Stimulated activated CD8-positive, alpha-beta memory T cell treated with anti-CD3 and anti-CD28 coated beads, Interleukin-12 subunit alpha, Interleukin-12 subunit beta, amount 100 ng/mL, for 4 hours (primary cell): ENCODE data around the gene GBA3.

Experiments used
- DNase-seq: peaks from one replicate; pipeline ENCODE4 v3.0.0-alpha.2; 2020; ENCODE audit warnings: low read depth

The GBA3 gene

GRCh38 chr4:22692736-22693135 is at the start of gene GBA3:
TSS of gene GBA3 (plus strand) at chr4:22692937.
- DNase-seq: no peak

GRCh38 chr4:22643952-22644351 is 48.8 kb upstream of the GBA3 start:
- DNase-seq: no peak

- no peak for DNase-seq
Observed at GRCh38 chr4:22645481-22646182, 47.1 kb upstream of the GBA3 start.

GRCh38 chr4:22648996-22649395 is 43.7 kb upstream of the GBA3 start:
- no peak for DNase-seq

DNA sequence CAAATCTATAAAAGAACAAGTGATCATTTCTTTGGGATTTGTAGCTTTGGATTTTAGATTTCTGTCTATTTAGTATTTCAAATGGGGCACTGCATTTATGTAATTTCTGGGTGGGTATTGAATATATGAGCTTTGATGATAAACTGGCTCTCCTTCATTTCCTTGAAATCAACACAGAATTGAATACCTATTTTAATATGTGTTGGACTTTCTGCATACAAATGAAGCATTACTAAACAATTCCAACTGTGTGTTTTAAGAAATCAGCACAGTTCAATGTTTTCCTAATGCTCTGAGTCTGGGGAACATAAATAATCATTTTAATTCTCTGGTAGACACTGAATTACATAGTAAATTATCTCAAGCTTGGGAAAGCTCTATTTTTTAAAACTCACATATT is 42.0 kb upstream of the GBA3 start:
- DNase-seq: no peak

DNA sequence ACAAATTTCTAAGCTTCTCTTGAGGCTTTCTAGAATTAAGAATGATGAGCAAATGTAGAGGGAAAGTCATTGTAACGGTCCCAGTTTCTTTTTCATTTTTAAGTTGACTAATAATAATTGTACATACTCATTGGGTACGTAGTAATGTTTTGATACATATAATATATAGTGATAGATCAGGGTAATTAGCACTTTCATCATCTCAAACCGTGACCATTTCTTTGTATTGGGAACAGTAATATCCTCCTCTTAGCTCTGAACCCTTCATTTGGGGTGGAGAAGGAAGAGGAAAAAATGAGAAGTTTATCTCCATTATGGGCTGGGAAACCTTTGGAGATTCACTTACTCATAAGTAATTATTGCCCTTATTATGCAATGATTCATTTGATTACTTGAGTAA is 39.0 kb upstream of the GBA3 start:
- DNase-seq: no peak

DNA sequence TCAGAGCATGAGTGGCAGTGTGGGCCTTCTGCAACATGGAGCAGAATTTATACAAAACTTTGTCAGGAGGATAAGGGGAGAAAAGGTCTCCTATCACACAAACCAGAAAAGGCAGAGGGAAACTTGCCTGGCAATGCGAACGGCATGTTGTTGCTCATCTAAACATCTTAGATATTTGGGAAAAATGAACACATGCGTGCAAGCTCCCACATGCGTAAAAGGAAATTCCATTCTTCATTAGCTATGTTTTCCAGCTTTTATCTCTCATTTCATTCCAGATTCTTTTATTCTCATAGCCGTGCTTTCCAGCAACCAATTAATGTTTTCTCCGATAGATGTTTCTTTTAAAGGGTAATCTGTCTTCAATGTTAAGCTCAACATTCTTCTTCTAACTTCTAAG is 31.3 kb upstream of the GBA3 start:
- no peak for DNase-seq

DNA sequence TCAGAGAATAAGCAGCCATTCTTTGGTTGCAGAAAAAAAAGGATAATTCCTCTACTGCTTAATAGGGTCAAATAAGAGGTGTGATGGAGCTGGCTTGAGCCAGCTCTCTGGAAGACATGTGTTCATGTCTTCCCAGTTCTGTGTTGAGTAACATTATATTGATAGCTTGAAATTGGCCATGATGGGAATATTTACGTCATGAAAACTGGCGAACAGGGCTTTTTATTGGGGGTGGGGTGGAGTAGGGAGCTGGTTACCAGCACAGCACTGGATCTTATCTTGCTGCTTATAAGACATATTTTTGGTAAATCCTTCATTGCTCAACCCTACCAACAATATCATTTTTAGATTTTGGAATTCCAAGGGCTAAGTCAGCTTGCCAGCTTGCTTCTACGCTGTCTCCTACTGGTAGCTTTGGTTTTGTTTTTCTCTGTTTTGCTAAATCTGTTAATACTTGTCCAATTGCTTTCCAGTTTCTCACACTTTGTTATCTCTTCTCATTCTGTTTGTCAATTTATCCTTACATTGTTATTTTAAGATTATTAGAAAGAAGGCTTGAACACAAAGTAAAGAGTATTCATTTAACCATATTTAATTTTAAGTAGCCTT is 25.3 kb upstream of the GBA3 start:
- DNase-seq: no peak

DNA sequence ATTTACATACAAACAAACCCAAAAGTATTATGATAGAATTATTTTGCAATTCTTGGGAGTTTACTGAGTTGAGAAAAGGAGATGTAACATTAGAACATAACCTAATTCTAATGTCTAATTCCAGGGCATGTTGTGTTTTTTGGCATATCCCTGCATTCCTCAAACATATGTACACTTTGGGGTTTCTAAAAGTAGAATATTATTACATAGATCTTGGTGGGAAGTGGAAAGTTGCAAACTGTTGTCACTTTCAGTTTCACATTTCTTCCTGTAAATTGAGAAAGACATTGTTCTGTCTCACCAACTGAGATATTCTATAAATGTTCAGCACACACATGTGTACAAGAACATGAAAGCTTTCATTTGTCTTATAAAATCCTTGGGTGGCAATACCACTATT is 24.4 kb upstream of the GBA3 start:
- no peak for DNase-seq

DNA sequence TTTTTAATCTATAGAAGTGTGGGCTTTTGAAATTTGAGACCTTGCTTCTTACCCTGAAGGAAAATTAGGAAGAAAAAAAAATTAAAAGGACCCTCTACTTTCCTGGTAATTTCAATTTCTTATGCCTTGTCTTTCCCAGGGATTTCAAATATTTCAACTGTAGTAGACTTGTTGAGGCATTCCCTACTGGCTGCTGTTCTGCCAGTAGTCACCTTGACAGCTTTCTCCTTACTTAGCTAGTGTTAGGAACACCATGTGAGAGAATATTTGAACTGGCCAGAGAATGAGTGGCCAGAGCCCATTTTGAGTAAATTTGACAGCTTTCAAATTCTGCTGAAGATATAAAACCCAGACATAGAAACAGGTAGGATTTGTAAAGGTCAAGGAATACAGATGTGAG is 24.0 kb upstream of the GBA3 start:
- no peak for DNase-seq

- DNase-seq: no peak
Observed at GRCh38 chr4:22670956-22671355, 21.8 kb upstream of the GBA3 start.

GRCh38 chr4:22672519-22672918 is 20.2 kb upstream of the GBA3 start:
- no peak for DNase-seq

GRCh38 chr4:22672944-22673343 is 19.8 kb upstream of the GBA3 start:
- DNase-seq: no peak

DNA sequence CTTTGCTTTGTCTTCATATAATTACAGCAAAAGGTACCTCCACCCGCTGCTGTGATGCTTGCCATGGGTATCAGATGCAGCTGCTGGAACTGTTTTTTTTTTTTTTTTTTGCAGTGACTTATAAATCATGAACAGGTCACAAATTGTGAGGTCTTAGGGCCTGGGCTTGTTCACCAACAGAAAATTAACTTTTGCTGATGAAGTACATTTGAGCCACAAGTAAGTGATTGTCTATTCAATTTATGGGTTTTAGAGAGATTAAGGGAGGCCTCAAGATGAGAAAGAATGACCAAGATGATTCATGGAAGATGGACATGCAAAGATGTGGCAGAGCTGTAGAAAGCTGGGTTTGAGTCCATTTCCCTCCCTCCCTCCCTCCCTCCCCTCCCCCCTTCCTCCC is 18.0 kb upstream of the GBA3 start:
- DNase-seq: no peak

DNA sequence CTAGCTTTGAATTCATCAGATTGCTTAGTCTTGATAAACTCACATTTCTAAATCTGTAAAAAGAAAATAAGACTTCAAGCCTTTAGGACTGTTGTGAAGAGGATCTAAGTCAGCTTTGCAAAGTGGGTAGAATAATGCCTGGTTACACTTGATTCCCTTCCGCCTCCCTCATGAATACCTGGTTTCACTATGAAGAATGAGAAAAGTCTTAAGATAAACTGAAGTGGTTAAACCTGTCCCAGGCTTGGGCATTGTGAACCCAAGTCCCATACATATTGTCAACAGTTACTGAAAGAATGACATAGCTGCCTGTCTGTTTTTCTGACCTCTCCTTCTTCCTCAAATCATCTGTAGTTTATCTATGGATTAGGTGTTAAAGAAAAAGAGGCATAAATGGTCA is 16.7 kb upstream of the GBA3 start:
- no peak for DNase-seq

DNA sequence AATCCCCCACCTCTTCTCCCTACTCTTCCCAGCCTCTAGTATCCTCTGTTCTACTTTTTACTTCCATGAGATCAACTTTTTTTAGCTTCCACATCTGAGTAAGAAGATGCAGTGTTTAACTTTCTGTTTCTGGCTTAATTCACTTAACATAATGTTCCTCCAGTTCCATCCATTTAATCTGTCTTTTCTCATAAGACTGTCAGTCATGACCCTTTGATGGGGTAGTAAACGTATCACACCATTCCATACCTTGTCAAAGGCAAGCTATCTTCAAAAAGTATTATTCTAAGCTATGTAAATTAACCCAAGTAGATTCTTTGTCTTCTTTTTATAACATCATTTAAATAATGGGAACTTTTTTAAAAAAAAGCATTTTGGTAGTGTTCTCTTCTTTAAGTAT is 15.0 kb upstream of the GBA3 start:
- no peak for DNase-seq

GRCh38 chr4:22678940-22679854 is 13.5 kb upstream of the GBA3 start:
- no peak for DNase-seq

- no peak for DNase-seq
Observed at GRCh38 chr4:22680065-22680642, 12.6 kb upstream of the GBA3 start.

DNA sequence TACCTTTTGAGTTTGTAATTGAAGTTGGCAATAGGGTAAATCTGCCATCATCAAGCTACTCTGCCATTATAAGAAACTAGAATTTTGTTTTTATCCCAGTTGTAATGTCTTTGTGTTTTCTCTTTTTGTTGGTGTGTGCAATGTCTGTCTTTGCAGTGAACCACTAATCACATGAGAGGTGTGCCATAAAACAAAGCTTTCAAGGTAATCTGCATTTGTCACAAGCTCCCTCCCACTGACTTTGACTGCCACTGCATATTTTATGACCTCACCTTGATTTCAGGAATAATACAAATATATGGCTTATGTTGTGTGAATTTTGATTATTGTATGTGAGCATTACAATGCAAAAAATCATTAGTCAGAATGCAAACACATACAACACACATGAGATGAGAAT is 9.0 kb upstream of the GBA3 start:
- DNase-seq: no peak

- DNase-seq: no peak
Observed at GRCh38 chr4:22686141-22686540, 6.6 kb upstream of the GBA3 start.

- no peak for DNase-seq
Observed at GRCh38 chr4:22688236-22688635, 4.5 kb upstream of the GBA3 start.

- DNase-seq: no peak
Observed at GRCh38 chr4:22689428-22689827, 3.3 kb upstream of the GBA3 start.

- DNase-seq: no peak
Observed at GRCh38 chr4:22695029-22695428, 2.3 kb downstream of the GBA3 start.
